Right renal pelvis (tissue), 4 donors: Measurements from ENCODE around the gene SYTL5. TPM values are rescaled to one million over a fixed set of nuclear protein-coding genes. Genes with fewer than 3 reads are reported as not detected.

Experiments used
- DNase-seq, 4 donors: peaks; one replicate each; pipeline ENCODE4 v3.0.0-alpha.2; 2013; ENCODE audit warnings: low read depth in 4 of 4, low spot score in 3 of 4, missing footprints in 1 of 4
- polyA plus RNA-seq, 4 donors: library from polyadenylated mRNA; unstranded; fragments of 120-200 nt; gene quantifications; one replicate each; pipeline ENCODE4 v1.2.1, GENCODE V29; 2013; ENCODE audit not compliant: insufficient read length in 4 of 4

The SYTL5 gene
- polyA plus RNA-seq, 4 donors: 2.6 to 3.3 (median 3.2) TPM

DNA sequence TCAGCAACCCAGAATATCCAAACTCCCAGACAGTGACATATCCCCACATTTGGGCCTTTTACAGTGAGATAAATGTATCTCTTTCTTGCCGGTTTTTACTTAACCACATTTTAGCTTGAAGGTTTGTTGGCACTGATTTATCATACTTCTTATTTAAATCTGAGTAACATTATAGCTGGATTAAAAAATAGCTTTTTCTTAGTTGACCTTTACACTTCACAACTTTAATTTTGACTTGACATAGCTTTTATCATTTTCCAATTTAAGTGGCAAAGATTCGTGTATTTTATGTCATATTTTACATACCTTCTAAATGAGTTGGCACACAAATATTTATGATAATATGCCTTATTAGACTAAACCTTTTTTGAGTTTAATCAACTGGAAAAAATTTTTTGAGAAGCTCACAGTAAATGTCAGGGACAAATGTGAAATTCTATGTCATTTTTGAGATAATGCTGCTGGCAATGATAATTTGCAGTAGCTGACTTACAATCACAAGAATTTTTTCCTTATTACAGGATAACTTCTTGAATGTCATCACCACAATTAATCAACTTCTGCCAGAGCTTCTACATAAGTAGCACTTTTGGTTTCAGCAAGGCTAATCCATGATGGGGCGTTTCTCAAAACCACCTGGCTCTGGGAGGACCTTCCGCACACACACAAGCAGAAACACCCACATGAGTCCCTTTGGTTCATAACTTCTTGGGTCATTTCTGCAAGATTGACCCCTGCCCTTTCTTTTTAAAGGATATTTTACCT lies 80.3 kb downstream of the SYTL5 start:
- no peak for DNase-seq

- DNase-seq: no peak
Observed at GRCh38 chrX:38087594-38087993, 81.2 kb downstream of the SYTL5 start.

DNA sequence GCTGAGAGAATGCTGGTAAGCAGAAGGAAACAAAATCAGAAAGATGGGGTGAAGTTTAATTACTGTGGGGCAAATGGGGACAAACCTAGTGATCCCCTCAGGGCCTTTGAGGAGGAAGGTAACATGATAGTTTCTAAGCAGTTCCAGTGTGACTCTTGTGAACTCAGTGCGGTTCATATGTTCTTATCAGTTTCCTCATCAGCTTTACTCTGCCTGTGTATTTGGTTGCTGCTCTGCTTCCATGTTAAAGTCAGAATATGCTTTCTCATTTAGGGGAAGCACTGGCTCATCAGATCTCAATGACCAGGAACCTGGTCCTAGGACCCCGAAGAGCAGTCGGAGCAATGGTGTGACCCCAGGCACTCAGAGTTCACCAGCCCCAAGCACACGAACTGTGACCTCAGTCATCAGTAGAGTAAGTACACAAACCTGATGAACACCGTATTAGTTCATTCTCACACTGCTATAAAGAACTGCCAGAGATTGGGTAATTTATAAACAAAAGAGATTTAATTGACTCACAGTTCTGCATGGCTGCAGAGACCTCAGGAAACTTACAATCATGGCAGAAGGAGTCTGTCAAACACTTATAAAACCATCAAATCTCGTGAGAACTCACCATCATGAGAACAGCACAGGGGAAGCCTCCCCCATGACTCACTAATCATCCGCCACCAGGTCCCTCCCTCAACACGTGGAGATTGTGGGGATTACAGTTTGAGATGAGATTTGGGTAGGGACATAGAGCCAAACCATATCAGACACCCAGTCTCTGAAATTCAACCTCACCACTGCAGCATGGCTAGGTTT lies 83.0 kb downstream of the SYTL5 start:
- no peak for DNase-seq

GRCh38 chrX:38095971-38096529 lies 89.7 kb downstream of the SYTL5 start:
- no peak for DNase-seq

DNA sequence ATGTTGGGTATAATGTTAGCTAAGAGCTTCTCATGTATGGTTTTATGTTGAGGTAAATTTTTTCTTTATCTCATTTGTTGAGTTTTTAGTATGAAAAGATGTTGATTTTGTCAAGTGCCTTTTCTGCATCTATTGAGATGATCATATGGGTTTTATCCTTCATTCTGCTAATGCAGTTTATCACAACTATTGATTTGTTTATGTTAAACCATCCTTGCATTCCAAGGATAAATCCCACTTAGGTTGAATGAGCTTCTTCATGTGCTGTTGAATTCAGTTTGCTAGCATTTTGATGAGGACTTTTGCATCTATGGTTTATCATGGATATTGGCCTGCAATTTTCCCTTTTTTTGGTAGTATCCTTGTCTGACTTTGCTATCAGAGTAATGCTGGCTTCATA lies 93.3 kb downstream of the SYTL5 start:
- DNase-seq: no peak

- no peak for DNase-seq
Observed at GRCh38 chrX:38102240-38102639, 95.9 kb downstream of the SYTL5 start.

DNA sequence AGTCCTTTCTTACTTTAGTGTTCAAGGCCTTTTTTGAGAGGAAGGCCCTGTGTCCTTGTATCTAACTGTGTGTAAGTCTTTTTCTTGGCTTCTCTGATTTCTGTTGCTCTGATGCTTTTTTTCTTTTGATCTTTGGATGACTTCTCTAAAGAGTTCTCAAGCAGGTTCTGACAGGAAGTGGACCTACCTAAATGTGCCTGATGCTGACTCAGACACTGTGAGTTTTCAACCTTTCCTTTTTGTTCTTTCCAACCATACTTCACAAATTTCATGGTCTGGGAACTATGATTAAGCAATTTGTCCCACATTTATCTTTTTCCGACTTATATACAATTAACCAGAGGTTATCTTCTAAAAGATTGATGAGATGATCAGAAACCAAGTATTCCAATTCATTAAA lies 96.5 kb downstream of the SYTL5 start:
- DNase-seq: no peak

- DNase-seq: no peak
Observed at GRCh38 chrX:38103857-38104812, 97.8 kb downstream of the SYTL5 start.

GRCh38 chrX:38105216-38105725 lies 98.9 kb downstream of the SYTL5 start:
- no peak for DNase-seq

DNA sequence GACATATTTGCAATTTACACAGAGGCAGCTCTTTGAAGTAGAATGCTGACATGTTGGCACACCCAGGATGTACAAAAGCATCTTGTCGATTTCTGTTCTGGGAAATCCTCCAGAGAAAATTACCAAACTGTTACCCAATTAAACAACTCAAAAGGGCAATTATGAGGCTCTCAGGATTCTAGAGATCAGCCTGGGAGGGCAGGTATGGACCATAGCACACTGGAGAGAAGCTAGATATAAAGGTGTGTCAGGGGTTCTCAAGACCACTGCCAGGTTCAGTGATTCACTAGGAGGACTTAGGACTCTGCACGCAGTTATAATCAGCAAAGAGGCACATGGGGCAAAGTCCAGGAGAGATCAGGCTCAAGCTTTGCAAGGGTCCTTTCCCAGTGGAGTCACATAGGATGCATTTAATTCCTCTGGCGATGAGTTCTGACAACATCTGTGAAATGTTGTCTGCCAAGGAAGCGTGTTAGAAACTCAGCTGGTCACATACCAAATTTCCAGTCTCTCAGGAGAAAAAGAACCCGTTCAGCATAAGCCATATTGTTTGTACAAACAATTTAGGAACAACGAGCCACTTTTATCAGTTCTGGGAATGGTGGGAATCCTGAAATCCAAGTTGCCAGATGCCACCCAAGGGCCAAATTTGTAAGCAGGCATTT lies 100.8 kb downstream of the SYTL5 start:
- no peak for DNase-seq

GRCh38 chrX:38108364-38108763 lies 102.0 kb downstream of the SYTL5 start:
- no peak for DNase-seq

DNA sequence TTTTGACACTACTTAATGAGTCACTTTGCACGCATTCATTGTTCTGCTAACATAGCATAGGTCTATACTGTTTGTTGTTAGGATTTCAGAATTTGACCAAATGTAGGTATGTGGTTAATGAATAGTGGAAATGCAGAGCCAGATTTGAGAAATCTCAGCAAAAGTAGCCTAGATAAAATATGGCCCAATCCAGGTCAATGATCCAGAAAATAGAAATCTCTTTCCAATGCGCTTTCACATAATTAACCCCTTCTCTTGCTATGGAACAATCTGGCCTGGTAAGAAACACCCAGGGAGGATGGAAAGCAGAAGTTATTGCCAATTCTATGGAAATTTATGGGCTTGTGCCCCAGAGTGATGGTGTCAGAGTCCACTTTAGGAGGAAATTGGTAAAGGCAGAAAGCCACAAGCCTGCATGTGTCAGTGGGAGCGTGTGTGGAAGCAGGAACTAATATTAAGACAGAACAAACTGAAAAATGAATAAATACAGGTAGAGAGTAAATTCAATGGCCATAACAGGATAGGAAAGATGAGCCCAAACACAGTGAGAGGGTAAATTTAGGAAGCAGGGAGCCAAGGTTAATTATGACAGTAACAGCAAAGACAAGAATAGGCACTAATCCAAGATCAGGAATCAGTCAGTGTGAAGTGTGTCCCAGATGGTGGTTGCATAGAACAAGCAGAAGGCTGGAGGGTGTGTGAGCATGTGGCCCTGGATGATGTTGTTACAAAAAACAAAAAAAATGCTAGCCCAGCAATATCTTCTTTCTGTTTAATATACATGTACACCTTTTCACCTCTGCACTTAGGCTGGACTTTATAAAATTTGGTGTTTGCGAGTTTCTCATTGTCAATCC lies 102.9 kb downstream of the SYTL5 start:
- DNase-seq: no peak

DNA sequence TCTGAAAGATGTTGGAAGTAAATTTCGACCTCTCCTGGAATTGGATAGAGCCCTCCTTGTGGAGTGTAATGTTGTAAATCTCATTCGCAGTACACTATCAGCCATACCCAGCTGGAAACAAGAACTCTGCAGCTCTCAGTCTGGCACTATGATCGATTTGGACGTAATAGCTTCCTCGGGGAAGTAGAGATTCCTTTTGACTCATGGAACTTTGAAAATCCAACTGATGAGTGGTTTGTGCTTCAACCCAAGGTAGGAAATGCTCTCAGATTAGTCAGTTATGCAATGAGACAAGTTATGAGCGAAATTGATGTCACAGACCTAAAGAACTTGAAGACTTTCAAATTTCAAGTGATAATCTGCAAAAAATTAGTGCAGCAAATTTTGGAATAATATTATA lies 103.9 kb downstream of the SYTL5 start:
- DNase-seq: no peak

- no peak for DNase-seq
Observed at GRCh38 chrX:38111196-38111595, 104.8 kb downstream of the SYTL5 start.

DNA sequence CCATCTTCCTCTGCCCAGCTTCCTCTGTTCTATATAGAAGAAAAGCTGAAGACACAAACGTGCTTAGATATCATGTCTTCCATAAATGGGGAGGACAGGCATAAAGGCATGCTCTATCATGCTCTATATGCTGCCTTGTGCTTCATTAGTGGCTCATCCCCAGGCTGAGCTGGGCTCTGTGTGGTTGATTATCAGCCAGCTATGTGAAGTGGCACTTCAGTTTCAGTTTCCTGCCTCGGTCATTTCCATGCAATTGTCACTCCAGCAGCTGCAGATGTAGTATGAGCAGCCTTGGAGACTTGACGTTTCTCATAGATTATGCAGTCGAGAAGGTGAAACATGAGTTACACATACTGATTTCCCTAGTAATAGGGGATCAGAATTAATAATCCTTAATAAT lies 106.2 kb downstream of the SYTL5 start:
- DNase-seq: no peak

GRCh38 chrX:38116706-38117105 lies 110.4 kb downstream of the SYTL5 start:
- no peak for DNase-seq

- DNase-seq: no peak
Observed at GRCh38 chrX:38117485-38117884, 111.1 kb downstream of the SYTL5 start.

- DNase-seq: no peak
Observed at GRCh38 chrX:38124000-38124399, 117.6 kb downstream of the SYTL5 start.

- DNase-seq: no peak
Observed at GRCh38 chrX:38126179-38126578, 119.8 kb downstream of the SYTL5 start.
